ENCODE results near the gene KCNG2. TPM values are rescaled to one million over a fixed set of nuclear protein-coding genes. Genes with fewer than 3 reads are reported as not detected.

KCNG2 gene
- total and polyA plus RNA-seq, 2 of the 4 experiments (the other 2 are of a cell fraction): not detected

DNA sequence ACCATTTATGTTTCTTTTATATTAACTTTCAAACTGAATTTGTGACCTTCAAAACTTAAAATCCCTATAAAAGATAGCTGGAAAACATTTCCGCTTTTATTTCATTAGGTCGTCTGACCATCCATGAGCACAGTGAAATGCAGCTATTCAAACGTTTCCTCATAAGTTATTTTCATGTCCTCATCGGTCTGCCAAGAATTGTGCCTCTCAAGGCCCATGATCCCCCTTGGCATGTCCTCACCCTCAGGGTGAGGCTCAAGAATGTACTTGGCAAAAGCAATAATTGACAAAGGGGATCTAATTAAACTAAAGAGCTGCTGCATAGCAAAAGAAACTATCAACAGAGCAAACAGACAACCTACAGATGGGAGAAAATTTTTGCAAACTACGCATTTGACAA lies 141.4 kb downstream of the KCNG2 start:
- H3K23ac ChIP-seq (ENCODE audit: low read depth, low read length): no peak overlapping the region
- H3K9me1 ChIP-seq (ENCODE audit: insufficient read depth, low read length): peaks cover 8% of the 10 kb centered on the region
- H3K27ac ChIP-seq (ENCODE audit: insufficient read depth, low read length): no peak overlapping the region
- H3K56ac ChIP-seq (ENCODE audit: extremely low read depth, insufficient read depth, low read length): no peak overlapping the region
- dilution Hi-C loops (cut with HindIII; ENCODE audit: low sequenced_read_pairs, unreplicated experiment): no loop called here
- H3K4ac ChIP-seq (ENCODE audit: low read depth, low read length): no peak overlapping the region
- ATAC-seq (ENCODE audit: low read depth): no peak
- CTCF ChIA-PET: no interaction called here
- H2AFZ ChIP-seq (replicated peaks; ENCODE audit: low read length, poor library complexity): no peak overlapping the region
- H3K27me3 ChIP-seq (ENCODE audit: control insufficient read depth, insufficient read depth, low read length): no peaks in the 10 kb centered on the region
- no peak overlapping the region for H4K91ac ChIP-seq (ENCODE audit: insufficient read depth, low read depth, low read length)
- POLR2A ChIA-PET (ENCODE audit: unreplicated experiment): no interaction called here
- BruUV-seq (replicated peaks): no TSS peak
- no peak overlapping the region for H2BK15ac ChIP-seq (ENCODE audit: low read depth, low read length)
- peaks cover 60% of the 10 kb centered on the region for H3K36me3 ChIP-seq (ENCODE audit: control insufficient read depth, insufficient read depth, low read length)
- H4K20me1 ChIP-seq (ENCODE audit: insufficient read depth, low read length): peaks cover 57% of the 10 kb centered on the region
- H3K14ac ChIP-seq (replicated peaks; ENCODE audit: low read depth, low read length): no peak overlapping the region
- TF ChIP-seq BHLHE40 (IDR thresholded peaks at IDR 0.05; ENCODE audit: low read depth, low read length): no peak
- no peak for TF ChIP-seq MAFK (IDR thresholded peaks at IDR 0.05; ENCODE audit: low read depth, low read length)
- WGBS, 2 experiments (ENCODE audit: extremely low coverage in 2 of 2, insufficient read length in 1 of 2): no CpG with 5 or more reads among the region's 5 CpGs
- no peak overlapping the region for H2AK5ac ChIP-seq (ENCODE audit: low read depth, low read length)
- H2BK120ac ChIP-seq (ENCODE audit: low read depth, low read length): no peak overlapping the region
- intact Hi-C loops (cut with micrococcal nuclease): no loop called here
- no peak overlapping the region for H3K4me3 ChIP-seq (ENCODE audit: insufficient read depth, low read depth, low read length)
- no peak for DNase-seq
- H3K79me1 ChIP-seq (ENCODE audit: low read depth in 1 of 2, low read length in 2 of 2): peaks cover 25 to 86% of the 10 kb centered on the region in 2 experiments
- in situ Hi-C loops (cut with MboI; ENCODE audit: low sequenced_read_pairs): no loop called here
- peaks cover 4% of the 10 kb centered on the region; the same call in 1 of the 2 replicates for H3K9me3 ChIP-seq (ENCODE audit: control insufficient read depth, insufficient read depth, low read length)
- no peak overlapping the region for H3K4me2 ChIP-seq (ENCODE audit: low read depth, low read length)
- no peak overlapping the region for H4K5ac ChIP-seq (ENCODE audit: low read depth, low read length)
- H3K18ac ChIP-seq (ENCODE audit: low read depth, low read length): no peak overlapping the region
- no peak overlapping the region for H2AK9ac ChIP-seq (replicated peaks; ENCODE audit: low read depth, low read length, poor library complexity)
- no peak overlapping the region for H4K8ac ChIP-seq (ENCODE audit: low read depth in 2 of 2, low read length in 2 of 2)
- no peaks in the 10 kb centered on the region for H3K4me1 ChIP-seq (ENCODE audit: control insufficient read depth, insufficient read depth, low read length)
- H2BK5ac ChIP-seq (ENCODE audit: low read depth, low read length, poor library complexity, severe bottlenecking): no peak overlapping the region
- H2BK20ac ChIP-seq (ENCODE audit: low read depth, low read length): no peak overlapping the region
- H3K9ac ChIP-seq (ENCODE audit: low read depth, low read length): no peak overlapping the region

Measured in IMR-90 (cell line).